ENCODE data around the gene ARSB.

- TF ChIP-seq CTCF (IDR thresholded peaks at IDR 0.05) (no peak), POLR2AphosphoS5 (IDR thresholded peaks at IDR 0.05) (no peak)
Observed at GRCh38 chr5:78753093-78753531, 232.0 kb downstream of the ARSB start.

All from breast epithelium (tissue), 3 donors.